Kidney (tissue), 14 donors: ENCODE measurements around the gene ZBTB21. TPM values are rescaled to one million over a fixed set of nuclear protein-coding genes. Genes with fewer than 3 reads are reported as not detected.

Experiments
- DNase-seq, 5 donors: peaks; one replicate each; pipeline ENCODE4 v3.0.0-alpha.2; 2013 to 2020
- FAIRE-seq: peaks from 2 replicates; lab custom pipeline; 2012; peaks lifted over from hg19 to GRCh38; lab: Jason Lieb, UNC
- H3K27ac ChIP-seq, 2 donors: one replicate each; pipeline ENCODE4 v1.7.0; 2013; ENCODE audit warnings: low read depth in 2 of 2, low read length in 2 of 2, inconsistent platforms in 1 of 2
- H3K27me3 ChIP-seq: one replicate; pipeline ENCODE4 v1.7.1; 2013; ENCODE audit warnings: low read length, inconsistent platforms; ENCODE audit not compliant: control insufficient read depth, insufficient read depth
- H3K36me3 ChIP-seq, 3 donors: one replicate each; pipeline versions ENCODE4 v1.7.0 to v1.7.1; 2013; ENCODE audit warnings: low read length in 3 of 3, control low read depth in 1 of 3, inconsistent platforms in 1 of 3; ENCODE audit not compliant: insufficient read depth in 3 of 3, control insufficient read depth in 2 of 3
- H3K4me1 ChIP-seq, 3 donors: one replicate each; pipeline versions ENCODE4 v1.7.0 to v1.7.1; 2013; ENCODE audit warnings: low read length in 3 of 3, inconsistent platforms in 1 of 3, low read depth in 1 of 3; ENCODE audit not compliant: control insufficient read depth in 2 of 3, insufficient read depth in 2 of 3
- H3K4me3 ChIP-seq, 3 donors: one replicate each; pipeline versions ENCODE4 v1.7.0 to v1.8.1; 2013; ENCODE audit warnings: low read length in 3 of 3, control low read depth in 1 of 3, inconsistent platforms in 1 of 3
- H3K9ac ChIP-seq, 3 donors: one replicate each; pipeline versions ENCODE4 v1.7.0 to v1.7.1; 2013; ENCODE audit warnings: low read length in 3 of 3, control low read depth in 1 of 3, inconsistent platforms in 1 of 3
- H3K9me3 ChIP-seq, 3 donors: one replicate each; pipeline versions ENCODE4 v1.7.0 to v1.7.1; 2013; ENCODE audit warnings: low read length in 3 of 3, control low read depth in 1 of 3, inconsistent platforms in 1 of 3; ENCODE audit not compliant: control insufficient read depth in 2 of 3, insufficient read depth in 1 of 3
- CTCF ChIP-seq: IDR thresholded peaks from 3 replicates; pipeline ENCODE4 v1.5.1; 2012; ENCODE audit warnings: mild to moderate bottlenecking, moderate library complexity, borderline replicate concordance; ENCODE audit not compliant: insufficient read depth; ENCODE audit errors: extremely low read depth
- intact Hi-C: fragments of 100-400 bp; cut with DNase I; formaldehyde crosslinking; loops from one replicate; pipeline ENCODE4 v1.11.1; 2022
- polyA plus RNA-seq: library from polyadenylated mRNA; stranded (reverse); fragments of 350-450 nt; fragmentation: Illumina TruSeq; extraction: RNeasy Lipid Tissue Mini Kit (QIAGEN cat#74804); gene quantifications from one replicate; pipeline ENCODE4 v1.2.3, GENCODE V29; 2014; ENCODE audit warnings: low read depth, low replicate concordance; ENCODE audit not compliant: insufficient read depth
- total RNA-seq: library from RNA; stranded (reverse); fragmentation: NEBNext Ultra II Directional; extraction: Animal tissue kit (Norgen Biotek cat#: 25700); gene quantifications from one replicate; pipeline ENCODE4 v1.2.1, GENCODE V29; 2021
- donor health status: control.
- donor health status: control.
- donor health status: control.
- donor health status: control.
- donor health status: control.
- donor health status: DM: yes; HTN: yes; CAD: no.
- donor health status: Normal renal cell carcinoma (clear cell type).

ZBTB21 gene
- total and polyA plus RNA-seq, 2 donors from 2014 or later: 2.3 to 16.0 TPM

DNA sequence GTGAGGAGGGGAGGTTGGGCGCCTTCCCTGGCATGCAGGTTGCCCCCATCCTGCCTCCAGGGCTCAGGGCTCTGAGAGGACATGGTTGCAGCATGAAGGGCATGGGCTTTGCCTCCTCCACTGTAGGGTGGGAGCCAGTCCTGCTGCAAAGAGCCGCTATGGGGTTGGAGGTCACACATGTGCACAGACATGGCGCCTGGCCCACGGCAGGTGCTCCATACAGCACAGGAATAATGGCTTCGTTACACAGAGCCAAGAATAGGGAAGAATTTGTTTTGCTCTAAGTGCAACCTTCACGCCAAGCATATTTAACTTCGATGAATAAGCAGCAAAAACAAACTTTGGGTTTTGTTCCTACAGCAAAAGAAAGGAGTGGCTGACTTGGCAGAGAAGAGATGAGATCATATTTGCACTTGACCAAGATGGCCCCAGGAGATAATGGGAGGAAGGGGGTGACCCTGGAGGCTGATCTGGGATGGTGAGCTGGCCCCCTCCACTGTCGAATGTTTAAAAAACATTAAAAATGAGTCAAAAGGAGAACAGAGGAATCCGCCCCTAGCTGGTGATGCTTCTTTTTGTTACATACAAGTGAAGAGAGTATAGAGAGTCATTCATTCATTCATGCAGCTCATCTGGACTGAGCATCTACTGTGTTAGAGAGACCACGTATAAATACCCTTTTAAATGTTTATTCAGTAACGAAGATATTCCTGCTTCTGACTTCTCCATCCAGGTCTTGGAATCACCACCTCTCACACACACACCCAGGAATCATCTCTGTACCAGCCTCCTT is 43.9 kb downstream of the ZBTB21 start:
- Histone ChIP-seq H3K36me3 (no peaks in the 10 kb centered on the region), H3K27me3 (no peaks in the 10 kb centered on the region), H3K27ac (no peak overlapping the region), H3K4me1 (peaks cover 0 to 4% (median 2%) of the 10 kb centered on the region in 3 donors), H3K9ac (no peak overlapping the region), H3K9me3 (no peaks in the 10 kb centered on the region), H3K4me3 (no peak overlapping the region)
- FAIRE-seq: no peak
- TF ChIP-seq CTCF: no peak
- intact Hi-C loops: no loop called here
- peak in 1 of 5 donors; percentile 15 for DNase-seq

DNA sequence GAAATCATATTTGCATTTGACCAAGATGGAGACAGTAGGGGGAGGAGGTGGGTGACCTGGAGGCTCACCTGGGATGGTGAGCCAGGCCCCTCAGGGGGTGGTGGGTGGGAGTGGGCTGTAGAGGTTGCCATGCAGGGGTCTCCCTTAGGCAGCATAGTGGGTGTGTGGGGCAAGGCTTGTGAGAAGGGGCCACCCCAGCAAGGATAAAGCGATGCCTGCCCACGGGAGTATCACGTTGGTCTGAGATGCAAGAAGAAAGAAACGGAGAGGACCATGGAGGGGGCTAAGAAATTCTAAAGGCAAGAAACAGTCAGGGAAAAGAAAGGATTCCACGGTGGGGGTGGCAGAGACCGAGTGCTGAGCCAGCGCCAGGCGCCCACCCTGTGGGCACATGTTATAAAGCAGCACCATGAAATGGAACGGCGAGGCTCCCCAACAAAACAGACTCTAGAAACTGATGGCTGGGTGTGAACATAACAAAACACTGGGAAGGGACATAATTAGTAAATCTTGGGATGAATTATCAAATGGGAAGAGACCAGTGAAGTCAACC is 44.6 kb downstream of the ZBTB21 start:
- DNase-seq (no peak), FAIRE-seq (no peak)
- TF ChIP-seq CTCF: no peak
- Histone ChIP-seq H3K27ac (no peak overlapping the region), H3K27me3 (no peaks in the 10 kb centered on the region), H3K4me1 (peaks cover 0 to 4% (median 2%) of the 10 kb centered on the region in 3 donors), H3K36me3 (no peaks in the 10 kb centered on the region), H3K4me3 (no peak overlapping the region), H3K9ac (no peak overlapping the region), H3K9me3 (no peaks in the 10 kb centered on the region)
- intact Hi-C loops: no loop called here

GRCh38 chr21:41965045-41965444 is 45.1 kb downstream of the ZBTB21 start:
- no peaks in the 10 kb centered on the region for H3K36me3 ChIP-seq
- intact Hi-C loops: no loop called here
- TF ChIP-seq CTCF: no peak
- FAIRE-seq (no peak), DNase-seq (no peak)
- peaks cover 0 to 4% (median 2%) of the 10 kb centered on the region in 3 donors for H3K4me1 ChIP-seq
- H3K4me3 ChIP-seq: no peak overlapping the region
- H3K27ac ChIP-seq: no peak overlapping the region
- no peaks in the 10 kb centered on the region for H3K9me3 ChIP-seq
- H3K27me3 ChIP-seq: no peaks in the 10 kb centered on the region
- H3K9ac ChIP-seq: no peak overlapping the region
